A673 (cell line): ENCODE measurements around the gene SDCBP2. TPM values are rescaled to one million over a fixed set of nuclear protein-coding genes. Genes with fewer than 3 reads are reported as not detected.

ENCODE experiments used
- BruUV-seq: library from RNA; stranded (reverse); fragments of 400-500 nt; replicated peaks from 2 replicates; lab custom pipeline; 2021; lab: Mats Ljungman, UMichigan
- CTCF ChIA-PET: fragments of 300-600 bp; sonication (Branson Sonifier 250); formaldehyde crosslinking; loops from one replicate; lab custom pipeline; 2022; ENCODE audit warnings: antibody characterized with exemption; lab: Charles Lee
- POLR2A ChIA-PET: fragments of 300-600 bp; sonication (Branson Sonifier 250); formaldehyde crosslinking; loops from one replicate; lab custom pipeline; 2022; ENCODE audit warnings: antibody characterized with exemption; ENCODE audit not compliant: low non-redundant PET; lab: Charles Lee
- DNase-seq: peaks from one replicate; pipeline ENCODE4 v3.0.0-alpha.2; 2015; ENCODE audit warnings: low spot score
- H3K27ac ChIP-seq: fragments of 200-600 bp; sonication (generic); 2 replicates; pipeline ENCODE4 v1.5.1; 2016; ENCODE audit warnings: mixed run types, low read depth, mild to moderate bottlenecking, mixed read lengths, antibody characterized with exemption, low read length; ENCODE audit not compliant: poor library complexity, severe bottlenecking
- H3K27me3 ChIP-seq: fragments of 200-600 bp; sonication (generic); replicated peaks from 2 replicates; pipeline ENCODE4 v1.6.1; 2017; ENCODE audit warnings: mixed run types, low read depth, mild to moderate bottlenecking, mixed read lengths, antibody characterized with exemption, low read length; ENCODE audit not compliant: insufficient read depth, poor library complexity
- H3K36me3 ChIP-seq: fragments of 200-600 bp; sonication (generic); 2 replicates; pipeline ENCODE4 v1.6.1; 2016; ENCODE audit warnings: mixed run types, mild to moderate bottlenecking, mixed read lengths, antibody characterized with exemption, low read length; ENCODE audit not compliant: insufficient read depth, poor library complexity, severe bottlenecking
- H3K4me1 ChIP-seq: fragments of 200-600 bp; sonication (generic); 2 replicates; pipeline ENCODE4 v1.6.1; 2017; ENCODE audit warnings: mixed run types, mild to moderate bottlenecking, mixed read lengths, antibody characterized with exemption, low read length; ENCODE audit not compliant: insufficient read depth, poor library complexity, severe bottlenecking
- H3K4me3 ChIP-seq: fragments of 200-600 bp; sonication (generic); 2 replicates; pipeline ENCODE4 v1.5.1; 2016; ENCODE audit warnings: low read depth, mixed run types, mild to moderate bottlenecking, mixed read lengths, low read length; ENCODE audit not compliant: poor library complexity, severe bottlenecking
- H3K9me3 ChIP-seq: fragments of 200-600 bp; sonication (generic); 2 replicates; pipeline ENCODE4 v1.6.1; 2016; ENCODE audit warnings: mixed run types, low read depth, mild to moderate bottlenecking, mixed read lengths, antibody characterized with exemption, low read length; ENCODE audit not compliant: poor library complexity, severe bottlenecking
- CTCF ChIP-seq: fragments of 300-800, 200-600 bp; sonication (generic); conservative IDR thresholded peaks from 2 replicates; pipeline ENCODE4 v1.5.1; 2017; ENCODE audit warnings: low read depth, mild to moderate bottlenecking, antibody characterized with exemption, low read length, moderate library complexity, mixed read lengths
- EZH2 ChIP-seq: fragments of 200-600 bp; sonication (generic); IDR thresholded peaks from 2 replicates; pipeline ENCODE4 v1.6.1; 2017; ENCODE audit warnings: borderline replicate concordance, low read depth, mild to moderate bottlenecking, mixed read lengths, antibody characterized with exemption, low read length; ENCODE audit not compliant: poor library complexity, severe bottlenecking
- intact Hi-C: fragments of 100-400 bp; cut with micrococcal nuclease; formaldehyde crosslinking; loops from one replicate; pipeline ENCODE4 v1.10.0; 2022; ENCODE audit not compliant: unreplicated experiment
- total RNA-seq: library from RNA; stranded (reverse); gene quantifications from 2 replicates; pipeline ENCODE4 v1.2.3, GENCODE V29; 2021

Gene SDCBP2
- total RNA-seq, 1 experiment from 2014 or later = 3.5 TPM

DNA sequence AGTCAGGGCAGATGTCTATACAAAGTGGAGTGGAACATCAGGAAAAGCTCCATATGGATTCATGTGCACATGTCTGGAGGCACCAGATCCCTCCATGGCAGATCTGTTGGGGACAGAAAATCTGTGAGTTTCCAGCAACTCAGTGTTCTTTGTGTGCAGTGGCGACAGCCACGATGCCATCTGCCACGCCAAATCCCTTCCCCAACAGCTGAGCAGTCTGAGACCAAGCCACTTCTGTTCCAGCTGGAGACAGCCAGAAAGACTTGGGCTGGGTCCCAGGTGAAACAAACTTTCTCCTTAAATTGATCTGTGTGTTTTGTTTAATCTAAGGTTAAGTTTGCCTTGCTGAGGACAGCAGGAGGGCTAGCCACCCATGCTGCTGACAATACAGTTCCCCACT is 41.0 kb upstream of the SDCBP2 start:
- peak overlapping the region; percentile 52 for H3K27ac ChIP-seq
- ChIA-PET POLR2A (no interaction called here), CTCF (no interaction called here)
- no TSS peak for BruUV-seq
- no peak overlapping the region for H3K4me3 ChIP-seq
- H3K4me1 ChIP-seq = peaks cover 7% of the 10 kb centered on the region
- intact Hi-C loops = no loop called here
- no peaks in the 10 kb centered on the region for H3K27me3 ChIP-seq
- no peak for DNase-seq
- no peak for TF ChIP-seq CTCF
- TF ChIP-seq EZH2 = no peak
- peaks cover 55% of the 10 kb centered on the region for H3K36me3 ChIP-seq
- H3K9me3 ChIP-seq = no peaks in the 10 kb centered on the region

GRCh38 chr20:1368448-1369199 is 39.7 kb upstream of the SDCBP2 start:
- no peak overlapping the region for H3K27ac ChIP-seq
- TF ChIP-seq EZH2 (no peak), CTCF (no peak)
- ChIA-PET POLR2A (interaction anchor here (0.6 to 0.7 kb wide), 2 partner anchors 15 to 1096 kb away, joined by 3 to 6 read pairs; no protein-coding TSS in a partner anchor), CTCF (no interaction called here)
- no peak overlapping the region for H3K4me3 ChIP-seq
- no peaks in the 10 kb centered on the region for H3K9me3 ChIP-seq
- no TSS peak for BruUV-seq
- intact Hi-C loops = no loop called here
- peaks cover 7% of the 10 kb centered on the region for H3K4me1 ChIP-seq
- H3K27me3 ChIP-seq = no peaks in the 10 kb centered on the region
- H3K36me3 ChIP-seq = peaks cover 42% of the 10 kb centered on the region
- peak; percentile 49 for DNase-seq

GRCh38 chr20:1367479-1367878 is 38.5 kb upstream of the SDCBP2 start:
- TF ChIP-seq CTCF = no peak
- TF ChIP-seq EZH2 = no peak
- intact Hi-C loops = no loop called here
- H3K4me3 ChIP-seq = no peak overlapping the region
- ChIA-PET POLR2A (no interaction called here), CTCF (no interaction called here)
- H3K36me3 ChIP-seq = peaks cover 31% of the 10 kb centered on the region
- H3K9me3 ChIP-seq = no peaks in the 10 kb centered on the region
- H3K27ac ChIP-seq = no peak overlapping the region
- H3K27me3 ChIP-seq = no peaks in the 10 kb centered on the region
- DNase-seq = no peak
- BruUV-seq = no TSS peak
- peaks cover 7% of the 10 kb centered on the region for H3K4me1 ChIP-seq
